CMK (cell line): ENCODE results near the gene POU2F2.
A peak's percentile ranks its signal among the peaks of the same experiment; 100 is the strongest.

Experiments used
- DNase-seq: peaks from one replicate; pipeline ENCODE4 v3.0.0-alpha.2; 2010; ENCODE audit warnings: low read depth

The POU2F2 gene

GRCh38 chr19:42079886-42080763 is 52.1 kb downstream of the POU2F2 start:
- DNase-seq, result no peak

- DNase-seq, result no peak
Observed at GRCh38 chr19:42079276-42079669, 53.0 kb downstream of the POU2F2 start.

- no peak for DNase-seq
Observed at GRCh38 chr19:42078538-42079275, 53.5 kb downstream of the POU2F2 start.

DNA sequence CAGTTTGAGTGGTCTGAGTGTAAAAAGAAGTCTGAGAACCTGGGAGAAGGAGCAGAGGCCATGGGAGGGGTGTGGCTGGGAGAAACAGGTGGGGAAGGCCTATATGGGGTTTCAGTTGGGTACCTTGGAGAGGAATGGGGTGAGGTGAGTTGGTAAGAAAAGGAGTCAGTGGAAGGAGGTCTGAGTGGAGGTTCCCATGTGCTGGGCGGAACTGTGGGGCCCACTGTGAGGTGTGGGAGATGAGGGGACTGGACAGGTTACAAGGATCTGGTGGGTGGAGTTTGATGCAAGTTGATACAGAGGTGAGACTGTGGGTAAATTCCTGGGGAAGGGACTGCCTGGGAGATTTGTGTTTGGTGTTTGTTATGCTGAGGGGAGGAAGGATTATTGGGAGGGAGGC is 54.2 kb downstream of the POU2F2 start:
- no peak for DNase-seq

DNA sequence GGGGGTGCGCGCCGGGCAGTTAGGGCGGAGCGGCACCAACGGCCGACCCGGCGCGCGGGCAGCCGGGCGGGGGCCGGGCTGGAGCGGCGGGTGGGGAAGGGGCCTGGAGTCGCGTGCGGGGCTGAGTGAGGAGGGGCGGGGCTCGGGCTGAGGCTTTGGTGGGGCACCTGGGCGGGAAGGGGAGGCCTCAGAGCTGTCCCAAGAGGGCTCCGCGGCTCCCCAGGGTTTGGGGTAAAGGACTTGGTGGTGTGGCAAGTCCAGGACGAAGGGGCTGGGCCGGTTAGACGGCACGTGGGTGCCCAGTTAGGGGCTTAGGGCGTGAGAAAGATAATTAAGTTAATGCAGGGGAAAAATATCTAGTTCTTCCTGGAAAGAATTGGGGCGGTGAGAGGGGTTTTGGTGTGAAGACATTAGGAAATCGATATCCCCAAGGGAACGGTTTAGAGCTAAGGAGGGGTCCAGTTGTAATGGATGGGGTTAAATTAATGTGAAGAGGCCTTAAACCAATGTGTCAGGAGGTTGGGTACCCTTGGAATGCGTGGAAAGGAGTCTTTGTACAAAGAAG is 55.8 kb downstream of the POU2F2 start:
- DNase-seq, result peak; percentile 63

DNA sequence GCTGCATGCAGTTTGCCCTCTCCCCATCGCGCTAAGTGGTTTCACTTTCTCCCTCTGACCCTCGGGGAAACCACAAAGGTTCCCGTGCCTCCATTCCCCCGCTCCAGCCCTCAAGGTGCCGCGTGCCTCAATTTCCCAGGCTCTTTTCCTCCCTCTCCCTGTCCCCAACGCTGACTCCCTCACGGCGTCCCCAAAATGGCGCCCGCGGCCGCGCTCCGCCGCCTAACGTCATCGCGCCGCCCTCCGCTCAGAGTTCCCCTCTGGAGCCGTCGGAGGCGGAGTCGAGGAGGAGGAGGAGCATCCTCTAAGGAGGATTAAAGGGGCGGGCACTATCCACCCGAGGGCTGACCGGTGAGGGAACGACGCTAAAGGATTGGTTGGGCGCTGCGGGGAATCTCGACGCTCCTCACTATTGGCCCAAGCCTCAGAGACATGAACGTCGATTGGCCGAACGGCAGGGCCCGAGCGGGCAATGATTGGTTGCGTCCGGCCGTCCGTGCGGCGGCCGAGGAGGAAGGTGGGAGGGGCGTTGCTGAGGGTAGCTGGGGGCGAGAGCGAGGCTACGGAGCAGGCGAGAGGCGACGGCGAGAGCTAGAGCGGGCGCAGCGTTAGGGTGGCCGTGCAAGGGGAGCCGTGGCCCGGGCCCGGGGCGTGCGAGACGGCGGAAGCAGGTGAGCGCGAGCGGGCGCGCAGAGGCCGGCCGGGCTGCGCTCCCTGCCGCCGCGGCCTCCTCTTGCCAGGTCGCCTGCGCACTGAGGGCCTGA is 56.4 kb downstream of the POU2F2 start, which contains the start of gene ZNF574:
TSS of gene ZNF574 (plus strand) at position 551 of the 764 bp plus-strand sequence. CDS start 2,441 bp downstream, outside the sequence.
- peak; percentile 99 for DNase-seq

- DNase-seq, result no peak
Observed at GRCh38 chr19:42075364-42075615, 57.0 kb downstream of the POU2F2 start.

GRCh38 chr19:42074513-42075363 is 57.5 kb downstream of the POU2F2 start:
- no peak for DNase-seq

- no peak for DNase-seq
Observed at GRCh38 chr19:42071247-42071646, 61.0 kb downstream of the POU2F2 start.

DNA sequence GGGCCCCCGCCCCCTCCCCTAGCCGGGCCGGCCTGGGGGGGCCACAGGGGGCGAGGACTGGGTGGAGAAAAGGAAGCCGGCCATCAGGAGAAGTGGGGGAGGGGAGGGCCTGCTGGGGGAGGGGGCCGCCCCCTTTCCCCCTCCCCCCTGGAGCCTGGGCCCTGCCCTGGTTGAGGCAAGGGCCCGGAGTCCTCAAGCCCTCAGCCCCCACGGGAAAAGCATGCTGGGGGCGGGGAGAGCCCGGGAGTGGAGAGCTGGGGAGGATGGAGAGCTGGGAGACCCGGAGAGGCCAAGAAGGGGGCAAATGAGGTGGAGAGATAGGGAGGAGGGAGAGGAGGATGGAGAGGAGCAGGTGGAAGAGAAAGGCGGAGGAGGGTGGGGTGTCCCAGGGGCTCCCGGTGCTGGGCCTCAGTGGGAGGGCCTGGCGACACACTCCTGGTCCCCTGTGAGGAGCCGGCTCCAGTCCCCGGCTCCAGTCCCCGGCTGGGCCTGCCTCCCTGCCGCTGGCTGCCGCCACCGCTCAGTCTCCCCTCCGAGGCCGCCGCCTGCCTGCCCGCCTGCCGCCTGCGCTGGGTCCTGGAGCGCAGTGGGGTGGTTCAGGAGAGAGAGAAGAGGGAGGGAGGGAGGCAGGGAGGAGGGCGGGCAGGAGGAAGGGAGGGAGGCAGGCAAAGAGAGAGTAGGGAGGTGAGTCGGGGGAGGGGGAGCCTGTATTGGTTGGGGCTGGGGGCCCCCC is 62.5 kb downstream of the POU2F2 start, which contains the start of gene GRIK5:
TSS of gene GRIK5 (minus strand) at position 588 of the 733 bp plus-strand sequence. CDS start 4,436 bp downstream, outside the sequence.
- DNase-seq, result peak; percentile 76

- DNase-seq, result no peak
Observed at GRCh38 chr19:42068756-42069571, 63.3 kb downstream of the POU2F2 start.

- no peak for DNase-seq
Observed at GRCh38 chr19:42068361-42068755, 63.9 kb downstream of the POU2F2 start.

DNA sequence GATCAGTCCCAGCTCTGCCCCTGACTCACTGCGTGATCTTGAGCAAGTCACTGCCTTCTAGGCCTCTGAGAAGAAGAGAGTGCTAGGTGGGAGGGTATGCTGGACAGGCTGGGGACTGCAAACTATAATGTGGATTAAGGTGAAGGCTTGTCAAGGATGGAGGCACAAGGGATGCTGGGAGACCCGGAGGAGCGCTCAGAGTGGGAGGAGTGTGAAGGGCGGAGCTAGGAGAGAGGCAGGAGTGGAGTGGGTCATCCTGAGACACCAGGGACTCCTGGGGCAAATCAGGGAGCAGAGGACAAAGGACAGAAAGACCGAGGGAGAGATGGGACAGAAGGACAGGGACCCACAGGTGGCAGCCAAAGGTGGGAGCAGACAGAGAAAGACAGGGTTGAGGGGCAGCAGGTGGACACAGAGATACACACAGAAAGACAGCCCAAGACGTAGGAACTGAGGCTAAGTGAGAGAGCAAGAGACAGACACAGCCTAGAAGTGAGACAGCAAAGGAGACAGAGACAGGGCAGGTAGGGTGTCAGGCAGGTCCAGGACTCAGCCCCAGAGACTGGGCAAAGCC is 64.8 kb downstream of the POU2F2 start:
- no peak for DNase-seq

- no peak for DNase-seq
Observed at GRCh38 chr19:42066075-42066754, 66.0 kb downstream of the POU2F2 start.

DNA sequence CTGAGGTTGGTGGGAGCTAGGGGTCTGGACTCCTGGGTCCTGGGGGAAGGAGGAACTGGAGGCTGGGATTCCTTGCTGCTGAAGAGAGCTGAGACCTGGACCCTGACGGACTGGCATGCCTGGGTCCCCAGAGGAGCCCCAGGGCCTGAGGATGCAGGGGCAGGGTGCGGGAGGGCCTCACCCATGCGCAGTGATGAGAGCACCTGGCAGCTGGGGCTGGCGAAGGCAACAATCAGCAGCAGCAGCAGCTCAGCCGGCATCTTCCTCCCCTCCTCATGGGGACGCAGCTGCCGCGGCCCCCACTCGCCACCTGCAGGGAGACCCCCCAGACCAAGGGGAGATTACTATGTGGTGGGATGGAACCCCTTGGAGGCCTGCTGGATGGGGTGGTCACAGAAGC is 66.7 kb downstream of the POU2F2 start:
- DNase-seq, result no peak

GRCh38 chr19:42065051-42065450 is 67.2 kb downstream of the POU2F2 start:
- DNase-seq, result no peak

- no peak for DNase-seq
Observed at GRCh38 chr19:42064432-42064831, 67.8 kb downstream of the POU2F2 start.

- DNase-seq, result no peak
Observed at GRCh38 chr19:42062381-42062780, 69.9 kb downstream of the POU2F2 start.

DNA sequence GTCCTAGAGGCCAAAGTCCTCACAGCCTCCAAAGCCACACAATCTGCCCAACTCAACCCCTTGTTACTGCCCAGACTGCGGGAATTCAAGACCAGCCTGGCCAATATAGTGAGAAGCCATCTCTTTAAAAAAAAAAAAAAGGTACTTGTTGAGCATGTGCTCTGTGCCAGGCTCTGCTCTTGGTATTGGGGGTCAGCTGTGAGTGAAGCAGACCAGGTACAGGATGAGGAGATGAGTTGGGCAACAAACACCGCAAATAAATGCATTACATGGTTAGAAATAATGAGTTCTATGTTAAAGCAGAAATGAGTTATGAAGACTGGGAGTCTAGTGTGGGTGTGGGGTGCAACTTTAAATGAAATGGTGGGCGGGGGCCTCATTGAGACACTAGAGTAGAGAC is 72.1 kb downstream of the POU2F2 start:
- no peak for DNase-seq
